Measurements from ENCODE around the gene SLC22A4. TPM values are rescaled to one million over a fixed set of nuclear protein-coding genes. Genes with fewer than 3 reads are reported as not detected.

Gene SLC22A4
- 2.9 and 3.8 TPM in 2 replicates for total RNA-seq

GRCh38 chr5:132293992-132294727, at the start of gene SLC22A4:
Gene SLC22A4 (plus strand): TSS chr5:132294394. CDS start chr5:132294617, 223 bp downstream.
- no peaks in the 10 kb centered on the region for H4K20me1 ChIP-seq (ENCODE audit: insufficient read depth, low read length)

GRCh38 chr5:132245593-132245992, 48.6 kb upstream of the SLC22A4 start:
- no peaks in the 10 kb centered on the region for H3K4me1 ChIP-seq (ENCODE audit: insufficient read depth, low read length)
- no peak overlapping the region for H3K4me2 ChIP-seq (ENCODE audit: insufficient read depth, low read length)
- no peak for TF ChIP-seq CTCF (IDR thresholded peaks at IDR 0.05; ENCODE audit: extremely low read depth, low read depth, low read length)
- H3K4me3 ChIP-seq (ENCODE audit: insufficient read depth, low read length), result no peak overlapping the region
- no peak overlapping the region for H2AFZ ChIP-seq (ENCODE audit: low read length)
- H3K27ac ChIP-seq (ENCODE audit: low read depth, low read length), result no peak overlapping the region
- no peaks in the 10 kb centered on the region for H3K79me2 ChIP-seq (ENCODE audit: insufficient read depth, low read length)
- no peaks in the 10 kb centered on the region for H3K36me3 ChIP-seq (ENCODE audit: insufficient read depth, low read length)
- H3K27me3 ChIP-seq (ENCODE audit: insufficient read depth, low read length), result no peaks in the 10 kb centered on the region
- no peaks in the 10 kb centered on the region for H3K9me3 ChIP-seq (ENCODE audit: low read depth, low read length)
- no peaks in the 10 kb centered on the region for H4K20me1 ChIP-seq (ENCODE audit: insufficient read depth, low read length)
- no peak for DNase-seq (ENCODE audit: insufficient read length, low spot score, missing footprints)

More at GRCh38 chr5:132293992-132294727, at the start of gene SLC22A4:
- H3K79me2 ChIP-seq (ENCODE audit: insufficient read depth, low read length), result peaks cover 41% of the 10 kb centered on the region
- peak; percentile 98 for DNase-seq (ENCODE audit: insufficient read length, low spot score, missing footprints)
- H2AFZ ChIP-seq (ENCODE audit: low read length), result peak within 1 kb of the TSS; percentile 96
- H3K36me3 ChIP-seq (ENCODE audit: insufficient read depth, low read length), result no peaks in the 10 kb centered on the region
- TF ChIP-seq CTCF (IDR thresholded peaks at IDR 0.05; ENCODE audit: extremely low read depth, low read depth, low read length), result no peak
- peak within 1 kb of the TSS; percentile 97 for H3K4me2 ChIP-seq (ENCODE audit: insufficient read depth, low read length)
- no peaks in the 10 kb centered on the region for H3K9me3 ChIP-seq (ENCODE audit: low read depth, low read length)
- peak within 1 kb of the TSS; percentile 85 for H3K4me3 ChIP-seq (ENCODE audit: insufficient read depth, low read length)
- no peaks in the 10 kb centered on the region for H3K27me3 ChIP-seq (ENCODE audit: insufficient read depth, low read length)
- peaks cover 28% of the 10 kb centered on the region for H3K4me1 ChIP-seq (ENCODE audit: insufficient read depth, low read length)
- peak within 1 kb of the TSS; percentile 98 for H3K27ac ChIP-seq (ENCODE audit: low read depth, low read length)

- no peak for DNase-seq (ENCODE audit: insufficient read length, low spot score, missing footprints)
- Histone ChIP-seq H4K20me1 (ENCODE audit: insufficient read depth, low read length) (no peaks in the 10 kb centered on the region), H2AFZ (ENCODE audit: low read length) (no peak overlapping the region), H3K4me3 (ENCODE audit: insufficient read depth, low read length) (no peak overlapping the region), H3K79me2 (ENCODE audit: insufficient read depth, low read length) (no peaks in the 10 kb centered on the region), H3K36me3 (ENCODE audit: insufficient read depth, low read length) (no peaks in the 10 kb centered on the region), H3K27me3 (ENCODE audit: insufficient read depth, low read length) (no peaks in the 10 kb centered on the region), H3K4me1 (ENCODE audit: insufficient read depth, low read length) (peaks cover 9% of the 10 kb centered on the region), H3K4me2 (ENCODE audit: insufficient read depth, low read length) (no peak overlapping the region), H3K27ac (ENCODE audit: low read depth, low read length) (no peak overlapping the region), H3K9me3 (ENCODE audit: low read depth, low read length) (no peaks in the 10 kb centered on the region)
- no peak for TF ChIP-seq CTCF (IDR thresholded peaks at IDR 0.05; ENCODE audit: extremely low read depth, low read depth, low read length)
These were observed 47.4 kb upstream of the SLC22A4 start for GRCh38 chr5:132246806-132247205.

- Histone ChIP-seq H3K79me2 (ENCODE audit: insufficient read depth, low read length) (no peaks in the 10 kb centered on the region), H3K4me2 (ENCODE audit: insufficient read depth, low read length) (no peak overlapping the region), H3K36me3 (ENCODE audit: insufficient read depth, low read length) (no peaks in the 10 kb centered on the region), H3K27me3 (ENCODE audit: insufficient read depth, low read length) (no peaks in the 10 kb centered on the region), H2AFZ (ENCODE audit: low read length) (peak overlapping the region; percentile 47), H3K4me1 (ENCODE audit: insufficient read depth, low read length) (peaks cover 16% of the 10 kb centered on the region), H3K4me3 (ENCODE audit: insufficient read depth, low read length) (no peak overlapping the region), H4K20me1 (ENCODE audit: insufficient read depth, low read length) (no peaks in the 10 kb centered on the region), H3K9me3 (ENCODE audit: low read depth, low read length) (no peaks in the 10 kb centered on the region), H3K27ac (ENCODE audit: low read depth, low read length) (no peak overlapping the region)
- DNase-seq (ENCODE audit: insufficient read length, low spot score, missing footprints), result no peak
- TF ChIP-seq CTCF (IDR thresholded peaks at IDR 0.05; ENCODE audit: extremely low read depth, low read depth, low read length), result no peak
These were observed 43.6 kb upstream of the SLC22A4 start for GRCh38 chr5:132250547-132250946.

Data from osteoblast (primary cell).